Stomach (tissue), 4 donors: Measurements from ENCODE around the gene DPCD.

Experiments
- POLR2AphosphoS5 ChIP-seq, 3 donors: sonication (generic); formaldehyde crosslinking; IDR thresholded peaks; one replicate each; pipeline ENCODE4 v1.6.1; 2016; ENCODE audit warnings: antibody characterized with exemption in 3 of 3
- TF ChIP-seq, protein P1 (sequence below), 7 experiments: fragments of 450-650 bp in 4 of 7; fragments of 200-600 bp in 3 of 7; sonication (generic) in 3 of 7; IDR thresholded peaks; one replicate each; pipeline ENCODE4 v1.5.1; 2016 to 2019; ENCODE audit warnings: antibody characterized with exemption in 7 of 7, control low read depth in 2 of 7, mild to moderate bottlenecking in 1 of 7

DNA sequence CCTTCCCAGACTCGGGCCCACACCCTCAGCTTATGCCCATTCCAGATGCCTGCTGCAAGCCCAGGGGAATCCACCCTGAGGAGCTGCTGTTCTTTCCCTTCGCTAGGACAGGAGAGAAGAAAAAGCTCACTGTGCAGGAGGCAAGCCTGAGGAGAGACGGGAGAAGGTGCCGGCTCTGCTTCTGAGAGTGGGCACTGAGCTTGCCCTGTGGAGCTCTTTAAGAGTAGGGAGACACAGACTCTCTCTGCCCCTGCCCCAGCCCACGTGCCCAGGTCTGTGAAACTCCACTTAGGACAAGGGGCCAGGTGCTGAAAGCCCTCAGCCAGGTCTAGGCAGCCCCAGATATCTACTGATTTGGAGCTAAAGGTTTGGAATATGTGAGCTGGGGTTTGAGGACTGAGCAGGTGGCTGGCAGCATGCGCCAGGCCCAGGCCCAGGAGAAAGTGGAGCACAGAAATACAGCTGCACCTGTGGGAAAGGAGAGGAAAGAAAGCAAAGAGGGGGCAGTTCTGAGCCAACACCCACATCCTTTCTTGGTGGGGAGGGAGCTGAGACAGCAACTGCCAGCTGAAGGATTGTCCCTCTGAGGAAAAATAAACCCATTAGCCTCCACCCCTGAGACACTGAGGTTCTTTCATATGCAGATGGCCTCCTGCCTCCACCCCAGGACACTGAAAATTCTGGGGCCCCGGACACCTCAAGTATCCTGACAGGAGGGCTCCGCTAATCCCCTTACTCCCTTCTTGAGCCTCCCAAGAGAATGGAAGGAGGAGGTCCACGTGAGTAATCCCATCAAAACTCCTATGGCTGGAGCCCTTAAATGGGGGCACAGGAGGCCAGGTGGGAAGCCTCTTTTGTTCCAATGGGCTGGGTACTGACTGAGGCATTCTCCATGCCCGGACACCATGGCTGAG, 7.4 kb upstream of the DPCD start:
- TF ChIP-seq, protein P1, sequence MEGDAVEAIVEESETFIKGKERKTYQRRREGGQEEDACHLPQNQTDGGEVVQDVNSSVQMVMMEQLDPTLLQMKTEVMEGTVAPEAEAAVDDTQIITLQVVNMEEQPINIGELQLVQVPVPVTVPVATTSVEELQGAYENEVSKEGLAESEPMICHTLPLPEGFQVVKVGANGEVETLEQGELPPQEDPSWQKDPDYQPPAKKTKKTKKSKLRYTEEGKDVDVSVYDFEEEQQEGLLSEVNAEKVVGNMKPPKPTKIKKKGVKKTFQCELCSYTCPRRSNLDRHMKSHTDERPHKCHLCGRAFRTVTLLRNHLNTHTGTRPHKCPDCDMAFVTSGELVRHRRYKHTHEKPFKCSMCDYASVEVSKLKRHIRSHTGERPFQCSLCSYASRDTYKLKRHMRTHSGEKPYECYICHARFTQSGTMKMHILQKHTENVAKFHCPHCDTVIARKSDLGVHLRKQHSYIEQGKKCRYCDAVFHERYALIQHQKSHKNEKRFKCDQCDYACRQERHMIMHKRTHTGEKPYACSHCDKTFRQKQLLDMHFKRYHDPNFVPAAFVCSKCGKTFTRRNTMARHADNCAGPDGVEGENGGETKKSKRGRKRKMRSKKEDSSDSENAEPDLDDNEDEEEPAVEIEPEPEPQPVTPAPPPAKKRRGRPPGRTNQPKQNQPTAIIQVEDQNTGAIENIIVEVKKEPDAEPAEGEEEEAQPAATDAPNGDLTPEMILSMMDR (IDR thresholded peaks at IDR 0.05): no peak
- TF ChIP-seq POLR2AphosphoS5 (IDR thresholded peaks at IDR 0.05): no peak
